Epithelial cell of proximal tubule (primary cell): ENCODE measurements around the gene SLC10A3. TPM values are rescaled to one million over a fixed set of nuclear protein-coding genes. Genes with fewer than 3 reads are reported as not detected.
"Not testable (repeated sequence)": the region's sequence is repeated elsewhere in the genome, so short reads cannot be mapped to it uniquely, and the experiment has no call there.

Experiments
- DNase-seq: peaks from one replicate; pipeline ENCODE4 v3.0.0-alpha.2; 2011; ENCODE audit warnings: low read depth
- H3K4me3 ChIP-seq: 2 replicates; pipeline ENCODE4 v1.5.1; 2011; ENCODE audit warnings: low read depth, mild to moderate bottlenecking, low read length
- total RNA-seq: library from RNA; depleted of rRNA; stranded (reverse); fragments of >200 nt; gene quantifications from 2 replicates; pipeline ENCODE4 v1.2.3, GENCODE V29; 2015
- TF ChIP-seq, protein P1 (sequence below): conservative IDR thresholded peaks from 2 replicates; pipeline ENCODE4 v1.5.1; 2012; ENCODE audit warnings: low read depth, mild to moderate bottlenecking, low read length

SLC10A3 gene
- total RNA-seq, 1 donor from 2014 or later, result 29.1 TPM

DNA sequence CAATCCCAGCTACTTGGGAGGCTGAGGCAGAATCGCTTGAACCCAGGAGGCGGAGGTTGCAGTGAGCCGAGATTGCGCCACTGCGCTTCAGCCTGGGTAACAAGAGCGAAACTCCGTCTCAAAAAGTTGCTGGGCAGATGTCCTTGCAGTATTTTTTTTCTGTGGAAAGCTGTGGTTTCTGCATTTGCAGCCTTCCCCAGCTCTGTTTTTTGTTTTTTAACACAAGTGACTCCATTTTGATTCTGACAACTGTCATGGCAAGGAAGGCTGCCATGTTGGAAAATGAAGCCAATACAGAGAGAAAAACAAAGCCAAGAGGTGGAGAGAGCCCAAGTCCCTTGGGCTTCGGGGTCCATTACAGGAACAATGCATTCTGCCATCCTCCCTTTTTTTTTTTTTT is 11.7 kb upstream of the SLC10A3 start:
- TF ChIP-seq, protein P1, sequence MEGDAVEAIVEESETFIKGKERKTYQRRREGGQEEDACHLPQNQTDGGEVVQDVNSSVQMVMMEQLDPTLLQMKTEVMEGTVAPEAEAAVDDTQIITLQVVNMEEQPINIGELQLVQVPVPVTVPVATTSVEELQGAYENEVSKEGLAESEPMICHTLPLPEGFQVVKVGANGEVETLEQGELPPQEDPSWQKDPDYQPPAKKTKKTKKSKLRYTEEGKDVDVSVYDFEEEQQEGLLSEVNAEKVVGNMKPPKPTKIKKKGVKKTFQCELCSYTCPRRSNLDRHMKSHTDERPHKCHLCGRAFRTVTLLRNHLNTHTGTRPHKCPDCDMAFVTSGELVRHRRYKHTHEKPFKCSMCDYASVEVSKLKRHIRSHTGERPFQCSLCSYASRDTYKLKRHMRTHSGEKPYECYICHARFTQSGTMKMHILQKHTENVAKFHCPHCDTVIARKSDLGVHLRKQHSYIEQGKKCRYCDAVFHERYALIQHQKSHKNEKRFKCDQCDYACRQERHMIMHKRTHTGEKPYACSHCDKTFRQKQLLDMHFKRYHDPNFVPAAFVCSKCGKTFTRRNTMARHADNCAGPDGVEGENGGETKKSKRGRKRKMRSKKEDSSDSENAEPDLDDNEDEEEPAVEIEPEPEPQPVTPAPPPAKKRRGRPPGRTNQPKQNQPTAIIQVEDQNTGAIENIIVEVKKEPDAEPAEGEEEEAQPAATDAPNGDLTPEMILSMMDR, result no peak
- DNase-seq, result no peak

GRCh38 chrX:154501423-154501822 is 11.0 kb upstream of the SLC10A3 start:
- not testable (repeated sequence) for H3K4me3 ChIP-seq, DNase-seq

More for the DNA sequence above, 11.7 kb upstream of the SLC10A3 start:
- H3K4me3 ChIP-seq, result no peak overlapping the region

DNA sequence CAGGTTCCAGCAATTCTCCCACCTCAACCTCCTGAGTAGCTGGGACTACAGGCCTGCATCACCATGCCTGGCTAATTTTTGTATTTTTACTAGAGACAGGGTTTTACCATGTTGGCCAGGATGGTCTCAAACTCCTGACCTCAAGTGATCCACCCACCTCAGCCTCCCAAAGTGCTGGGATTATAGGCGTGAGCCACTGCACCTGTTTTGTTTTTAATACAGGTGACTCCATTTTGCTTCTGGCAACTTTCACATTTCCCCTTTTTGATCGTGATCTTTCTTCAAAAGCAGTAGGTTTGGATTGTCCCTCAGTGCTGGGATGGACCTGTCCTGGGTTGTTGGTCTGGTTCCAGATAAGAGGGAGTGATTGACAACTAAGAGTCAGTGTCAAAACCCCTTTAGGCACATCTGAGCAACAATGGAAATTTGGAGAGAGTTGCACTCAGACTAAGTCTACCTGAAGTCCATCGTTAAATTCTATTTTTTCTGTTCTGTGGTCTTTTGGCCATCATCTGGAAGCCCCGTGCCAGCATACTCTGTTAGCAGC is 6.2 kb upstream of the SLC10A3 start:
- DNase-seq, H3K4me3 ChIP-seq: not testable (repeated sequence)

DNA sequence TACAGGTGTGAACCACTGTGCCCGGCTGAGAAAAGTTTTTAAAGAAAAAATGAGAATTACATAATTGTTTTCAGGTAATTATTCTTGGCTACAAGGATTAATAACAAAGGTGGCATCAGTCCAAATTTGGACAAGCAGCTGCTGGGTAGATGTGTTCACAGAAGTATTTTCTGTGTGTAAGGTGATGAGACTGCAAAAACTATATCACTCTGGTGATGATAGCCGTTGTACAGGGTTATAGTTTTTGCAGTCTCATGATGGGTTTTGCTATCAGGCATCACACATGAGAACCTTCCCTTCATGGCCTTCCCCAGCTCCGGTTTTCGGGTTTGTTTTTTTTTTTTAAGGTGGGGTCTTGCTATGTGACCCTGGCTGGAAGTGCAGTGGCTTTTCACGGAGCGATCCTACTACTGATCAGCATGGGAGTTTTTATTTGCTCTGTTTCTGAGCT is 5.1 kb upstream of the SLC10A3 start:
- TF ChIP-seq, protein P1, result no peak
- no peak for DNase-seq

GRCh38 chrX:154494715-154495114 is 4.3 kb upstream of the SLC10A3 start:
- no peak overlapping the region for H3K4me3 ChIP-seq
- no peak for DNase-seq
- TF ChIP-seq, protein P1, result no peak

More for the DNA sequence above, 5.1 kb upstream of the SLC10A3 start:
- no peak overlapping the region for H3K4me3 ChIP-seq

DNA sequence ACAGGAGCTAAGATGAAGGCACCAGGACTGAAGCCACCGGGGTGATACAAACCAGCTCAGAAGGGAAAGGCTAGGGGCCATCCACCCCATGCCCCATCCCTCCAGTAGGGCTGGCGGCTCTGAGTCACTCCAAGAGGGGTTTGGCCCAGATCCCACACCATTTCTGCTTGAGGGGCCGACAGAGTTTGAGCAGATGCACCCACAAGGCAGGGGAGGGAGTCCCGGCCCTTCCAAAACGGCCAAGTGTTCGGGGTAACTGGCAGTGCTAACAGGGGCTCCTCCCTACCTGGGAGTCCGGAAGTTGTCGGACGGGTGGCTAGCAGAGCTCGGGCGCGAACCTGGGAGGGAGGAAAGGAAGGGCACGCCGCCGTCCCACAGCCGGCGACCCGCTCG is 412 bp downstream of the SLC10A3 start:
- H3K4me3 ChIP-seq, result peak overlapping the region; percentile 59

DNA sequence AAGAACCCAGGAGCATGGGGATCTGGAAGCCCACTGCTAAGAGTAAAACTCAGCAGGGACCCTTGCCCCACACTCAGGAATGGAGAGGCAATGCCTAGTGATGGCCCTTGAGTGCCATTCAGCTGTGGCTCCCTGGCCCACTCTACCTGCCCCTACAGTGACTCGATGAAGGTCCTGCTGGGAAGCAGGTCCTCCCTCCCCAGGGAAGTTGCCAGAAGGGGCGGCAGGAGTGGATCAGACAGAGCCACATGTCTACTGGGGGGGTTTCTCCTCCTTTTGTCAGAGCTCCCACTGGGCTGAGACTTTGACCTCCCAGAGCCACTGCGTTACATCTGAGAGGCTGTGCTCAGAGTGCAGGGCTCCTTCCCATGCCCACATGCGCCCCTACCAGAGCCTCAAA is 1.2 kb downstream of the SLC10A3 start:
- H3K4me3 ChIP-seq, result peak overlapping the region; percentile 59
- TF ChIP-seq, protein P1, result no peak
- DNase-seq, result no peak

More for the DNA sequence above, 412 bp downstream of the SLC10A3 start:
- no peak for DNase-seq
- TF ChIP-seq, protein P1, result no peak

GRCh38 chrX:154488336-154489075 is 1.9 kb downstream of the SLC10A3 start:
- no peak for DNase-seq
- TF ChIP-seq, protein P1, result no peak
- no peak overlapping the region for H3K4me3 ChIP-seq
